ENCODE results near the gene RPS27. TPM values are rescaled to one million over a fixed set of nuclear protein-coding genes. Genes with fewer than 3 reads are reported as not detected.

Gene RPS27
- total and polyA plus RNA-seq, 2 of the 13 experiments (the other 11 are each of a cell fraction or from before 2014, with no cell fraction given) = 3,737 to 9,964 TPM

DNA sequence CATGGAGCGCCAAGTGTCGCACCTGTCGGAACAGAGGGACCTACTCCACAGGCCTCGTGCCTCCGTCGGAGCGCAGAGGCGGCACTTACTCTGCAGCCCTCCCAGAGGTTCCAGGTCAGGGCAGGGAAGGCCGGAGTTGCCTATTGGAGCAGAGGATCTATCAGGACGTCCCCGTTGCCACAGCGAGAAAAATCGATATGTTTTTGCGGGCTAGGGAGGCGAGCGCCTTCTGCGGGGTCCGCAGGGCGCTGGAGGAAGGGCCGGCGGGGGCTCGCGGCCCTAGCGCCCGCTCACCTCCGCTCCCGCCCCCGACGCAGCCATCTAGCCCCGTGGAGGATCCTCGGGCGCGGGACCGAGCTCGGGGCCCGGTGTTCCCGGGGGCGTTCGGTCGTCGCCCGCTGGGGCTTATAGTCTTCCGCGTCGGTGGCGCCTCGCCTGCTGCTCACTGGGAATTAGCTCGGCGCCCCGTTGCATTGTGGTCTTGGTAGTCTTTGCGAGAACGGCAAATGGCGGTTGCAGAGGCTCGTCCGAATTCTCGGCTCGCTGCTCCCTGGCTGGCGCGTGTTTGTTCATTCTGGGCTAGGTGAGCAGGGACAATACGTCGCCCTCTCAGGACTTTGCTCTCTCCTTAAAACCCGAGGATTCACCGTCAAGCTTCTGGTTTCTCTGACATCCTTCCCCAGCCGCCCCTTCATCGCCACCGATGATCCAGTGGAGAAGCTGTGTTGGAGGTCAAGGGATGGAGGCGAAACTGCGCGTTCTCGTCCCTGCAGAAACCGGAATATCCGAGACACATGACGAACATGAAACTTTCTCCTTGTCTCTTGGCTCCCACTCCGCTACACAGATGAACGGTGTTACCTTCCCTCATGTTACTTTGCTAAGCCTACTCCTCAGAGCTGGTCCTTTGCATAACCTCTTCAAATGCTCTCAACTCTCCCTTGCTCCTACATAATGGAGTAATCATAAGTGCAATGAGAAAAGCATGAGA lies 13.0 kb upstream of the RPS27 start, which contains the start of gene JTB (continued):
- no peak for TF ChIP-seq MBD4 (IDR thresholded peaks at IDR 0.05; ENCODE audit: borderline replicate concordance, low read length)
- TF ChIP-seq FOSL2 (CRISPR knock-in tag; IDR thresholded peaks at IDR 0.05) = peak; percentile 32; the same call in 1 of the 2 replicates
- peak; percentile 41; the same call in 1 of the 2 replicates for TF ChIP-seq RFX1 (IDR thresholded peaks at IDR 0.05)
- TF ChIP-seq FOXM1 (CRISPR knock-in tag; IDR thresholded peaks at IDR 0.05) = no peak
- TF ChIP-seq ZNF720 (CRISPR knock-in tag; IDR thresholded peaks at IDR 0.05) = no peak
- no peak for TF ChIP-seq ZNF234 (CRISPR knock-in tag; conservative IDR thresholded peaks at IDR 0.05)
- TF ChIP-seq, protein P1, sequence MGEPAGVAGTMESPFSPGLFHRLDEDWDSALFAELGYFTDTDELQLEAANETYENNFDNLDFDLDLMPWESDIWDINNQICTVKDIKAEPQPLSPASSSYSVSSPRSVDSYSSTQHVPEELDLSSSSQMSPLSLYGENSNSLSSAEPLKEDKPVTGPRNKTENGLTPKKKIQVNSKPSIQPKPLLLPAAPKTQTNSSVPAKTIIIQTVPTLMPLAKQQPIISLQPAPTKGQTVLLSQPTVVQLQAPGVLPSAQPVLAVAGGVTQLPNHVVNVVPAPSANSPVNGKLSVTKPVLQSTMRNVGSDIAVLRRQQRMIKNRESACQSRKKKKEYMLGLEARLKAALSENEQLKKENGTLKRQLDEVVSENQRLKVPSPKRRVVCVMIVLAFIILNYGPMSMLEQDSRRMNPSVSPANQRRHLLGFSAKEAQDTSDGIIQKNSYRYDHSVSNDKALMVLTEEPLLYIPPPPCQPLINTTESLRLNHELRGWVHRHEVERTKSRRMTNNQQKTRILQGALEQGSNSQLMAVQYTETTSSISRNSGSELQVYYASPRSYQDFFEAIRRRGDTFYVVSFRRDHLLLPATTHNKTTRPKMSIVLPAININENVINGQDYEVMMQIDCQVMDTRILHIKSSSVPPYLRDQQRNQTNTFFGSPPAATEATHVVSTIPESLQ (CRISPR knock-in tag; conservative IDR thresholded peaks at IDR 0.05) = no peak
- peak; percentile 95 for TF ChIP-seq IKZF4 (CRISPR knock-in tag; IDR thresholded peaks at IDR 0.05; ENCODE audit: borderline replicate concordance, low read depth, not compliant biosample characterization)
- peak; percentile 84; the same call in 1 of the 2 replicates for TF ChIP-seq FOXK1 (CRISPR knock-in tag; IDR thresholded peaks at IDR 0.05; ENCODE audit: borderline replicate concordance, low read depth)
- peak; percentile 99 for TF ChIP-seq ONECUT2 (CRISPR knock-in tag; IDR thresholded peaks at IDR 0.05)
- TF ChIP-seq, protein P2, sequence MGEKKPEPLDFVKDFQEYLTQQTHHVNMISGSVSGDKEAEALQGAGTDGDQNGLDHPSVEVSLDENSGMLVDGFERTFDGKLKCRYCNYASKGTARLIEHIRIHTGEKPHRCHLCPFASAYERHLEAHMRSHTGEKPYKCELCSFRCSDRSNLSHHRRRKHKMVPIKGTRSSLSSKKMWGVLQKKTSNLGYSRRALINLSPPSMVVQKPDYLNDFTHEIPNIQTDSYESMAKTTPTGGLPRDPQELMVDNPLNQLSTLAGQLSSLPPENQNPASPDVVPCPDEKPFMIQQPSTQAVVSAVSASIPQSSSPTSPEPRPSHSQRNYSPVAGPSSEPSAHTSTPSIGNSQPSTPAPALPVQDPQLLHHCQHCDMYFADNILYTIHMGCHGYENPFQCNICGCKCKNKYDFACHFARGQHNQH (CRISPR knock-in tag; IDR thresholded peaks at IDR 0.05) = peak; percentile 75; the same call in 1 of the 2 replicates
- TF ChIP-seq, protein P3, sequence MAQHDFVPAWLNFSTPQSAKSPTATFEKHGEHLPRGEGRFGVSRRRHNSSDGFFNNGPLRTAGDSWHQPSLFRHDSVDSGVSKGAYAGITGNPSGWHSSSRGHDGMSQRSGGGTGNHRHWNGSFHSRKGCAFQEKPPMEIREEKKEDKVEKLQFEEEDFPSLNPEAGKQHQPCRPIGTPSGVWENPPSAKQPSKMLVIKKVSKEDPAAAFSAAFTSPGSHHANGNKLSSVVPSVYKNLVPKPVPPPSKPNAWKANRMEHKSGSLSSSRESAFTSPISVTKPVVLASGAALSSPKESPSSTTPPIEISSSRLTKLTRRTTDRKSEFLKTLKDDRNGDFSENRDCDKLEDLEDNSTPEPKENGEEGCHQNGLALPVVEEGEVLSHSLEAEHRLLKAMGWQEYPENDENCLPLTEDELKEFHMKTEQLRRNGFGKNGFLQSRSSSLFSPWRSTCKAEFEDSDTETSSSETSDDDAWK (CRISPR knock-in tag; IDR thresholded peaks at IDR 0.05) = no peak
- TF ChIP-seq, protein P4, sequence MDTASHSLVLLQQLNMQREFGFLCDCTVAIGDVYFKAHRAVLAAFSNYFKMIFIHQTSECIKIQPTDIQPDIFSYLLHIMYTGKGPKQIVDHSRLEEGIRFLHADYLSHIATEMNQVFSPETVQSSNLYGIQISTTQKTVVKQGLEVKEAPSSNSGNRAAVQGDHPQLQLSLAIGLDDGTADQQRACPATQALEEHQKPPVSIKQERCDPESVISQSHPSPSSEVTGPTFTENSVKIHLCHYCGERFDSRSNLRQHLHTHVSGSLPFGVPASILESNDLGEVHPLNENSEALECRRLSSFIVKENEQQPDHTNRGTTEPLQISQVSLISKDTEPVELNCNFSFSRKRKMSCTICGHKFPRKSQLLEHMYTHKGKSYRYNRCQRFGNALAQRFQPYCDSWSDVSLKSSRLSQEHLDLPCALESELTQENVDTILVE (CRISPR knock-in tag; IDR thresholded peaks at IDR 0.05) = peak; percentile 92
- peak; percentile 89 for TF ChIP-seq SAP130 (CRISPR knock-in tag; IDR thresholded peaks at IDR 0.05; ENCODE audit: low read depth)
- TF ChIP-seq, protein P5, sequence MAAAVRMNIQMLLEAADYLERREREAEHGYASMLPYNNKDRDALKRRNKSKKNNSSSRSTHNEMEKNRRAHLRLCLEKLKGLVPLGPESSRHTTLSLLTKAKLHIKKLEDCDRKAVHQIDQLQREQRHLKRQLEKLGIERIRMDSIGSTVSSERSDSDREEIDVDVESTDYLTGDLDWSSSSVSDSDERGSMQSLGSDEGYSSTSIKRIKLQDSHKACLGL (CRISPR knock-in tag; IDR thresholded peaks at IDR 0.05) = peak; percentile 89
- TF ChIP-seq ZSCAN31 (CRISPR knock-in tag; IDR thresholded peaks at IDR 0.05; ENCODE audit: low read depth) = 0 out of 2 replicates have a peak, but pooled peaks have one; percentile 35
- peak; percentile 67; the same call in 1 of the 2 replicates for TF ChIP-seq ZNF335 (CRISPR knock-in tag; IDR thresholded peaks at IDR 0.05)
- TF ChIP-seq, protein P6, sequence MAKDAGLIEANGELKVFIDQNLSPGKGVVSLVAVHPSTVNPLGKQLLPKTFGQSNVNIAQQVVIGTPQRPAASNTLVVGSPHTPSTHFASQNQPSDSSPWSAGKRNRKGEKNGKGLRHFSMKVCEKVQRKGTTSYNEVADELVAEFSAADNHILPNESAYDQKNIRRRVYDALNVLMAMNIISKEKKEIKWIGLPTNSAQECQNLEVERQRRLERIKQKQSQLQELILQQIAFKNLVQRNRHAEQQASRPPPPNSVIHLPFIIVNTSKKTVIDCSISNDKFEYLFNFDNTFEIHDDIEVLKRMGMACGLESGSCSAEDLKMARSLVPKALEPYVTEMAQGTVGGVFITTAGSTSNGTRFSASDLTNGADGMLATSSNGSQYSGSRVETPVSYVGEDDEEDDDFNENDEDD (CRISPR knock-in tag; IDR thresholded peaks at IDR 0.05; ENCODE audit: borderline replicate concordance) = peak; percentile 69; the same call in 1 of the 2 replicates
- no peak for TF ChIP-seq ZNF207 (IDR thresholded peaks at IDR 0.05; ENCODE audit: borderline replicate concordance)
- TF ChIP-seq NR2C2 (CRISPR knock-in tag; IDR thresholded peaks at IDR 0.05; ENCODE audit: borderline replicate concordance) = peak; percentile 69; the same call in 1 of the 2 replicates
- no peak for TF ChIP-seq ZEB1 (IDR thresholded peaks at IDR 0.05; ENCODE audit: insufficient replicate concordance, low read depth)
- TF ChIP-seq MAFG (CRISPR knock-in tag; IDR thresholded peaks at IDR 0.05) = no peak
